ENCODE data around the gene CNNM1.

The CNNM1 gene

DNA sequence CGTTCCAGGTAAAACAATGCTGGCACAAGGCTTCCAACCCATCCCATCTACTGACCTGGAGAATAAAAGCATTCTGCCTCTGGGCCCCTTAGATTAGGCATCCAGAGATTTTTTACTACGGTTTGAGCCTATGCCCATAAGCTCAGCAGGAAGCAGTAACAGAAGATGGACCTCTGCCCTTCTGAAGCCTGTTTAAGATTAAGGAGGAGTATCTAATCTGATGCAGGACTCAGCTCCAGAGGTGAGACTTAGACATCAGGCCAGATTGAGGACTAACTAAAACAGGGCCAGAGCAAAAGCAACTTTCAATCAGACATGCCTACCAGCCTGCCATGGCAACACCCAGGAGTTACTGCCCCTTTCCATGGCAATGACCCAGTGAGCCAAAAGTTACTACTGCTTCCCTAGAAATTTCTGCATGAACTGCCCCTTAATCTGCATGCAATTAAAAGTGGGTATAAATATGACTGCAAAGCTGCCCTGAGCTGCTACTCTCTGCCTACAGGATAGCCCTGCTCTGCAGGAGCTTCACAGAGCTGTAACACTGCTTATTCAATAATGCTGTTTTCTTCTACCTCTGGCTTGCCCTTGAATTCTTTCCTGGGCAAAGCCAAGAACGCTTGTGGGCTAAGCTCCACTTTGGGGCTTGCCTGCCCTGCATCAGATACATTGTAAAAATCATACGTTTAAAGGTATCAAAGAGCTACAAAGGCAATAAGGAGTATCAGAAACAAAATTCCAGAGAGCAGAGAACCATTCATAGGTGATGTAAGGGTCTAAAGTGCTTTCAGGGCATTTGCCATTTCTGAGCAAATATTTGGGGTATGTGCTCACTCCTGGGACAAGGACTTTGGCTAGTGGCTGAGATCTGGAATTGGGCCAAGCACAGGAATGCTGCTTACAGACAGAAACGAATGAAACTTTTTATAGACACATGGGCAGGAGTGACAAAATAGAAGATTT lies 25.0 kb upstream of the CNNM1 start:
- H3K18ac ChIP-seq (ENCODE audit: low read depth in 1 of 2, low read length in 2 of 2), result no peak overlapping the region
- no peaks in the 10 kb centered on the region for H3K79me1 ChIP-seq (replicated peaks; ENCODE audit: low read length, poor library complexity, severe bottlenecking)
- 44% methylated on average over 4 of the region's 5 CpGs for WGBS
- H3K36me3 ChIP-seq (ENCODE audit: control insufficient read depth in 1 of 2, insufficient read depth in 2 of 2, low read depth in 1 of 2, low read length in 2 of 2), result no peaks in the 10 kb centered on the region
- no peak overlapping the region for H2AFZ ChIP-seq (ENCODE audit: low read depth, low read length)
- no peak overlapping the region for H3K4me2 ChIP-seq (ENCODE audit: low read length, poor library complexity, severe bottlenecking)
- no peak overlapping the region for H3K23ac ChIP-seq (ENCODE audit: low read length in 2 of 2)
- H3K9ac ChIP-seq (ENCODE audit: low read length), result no peak overlapping the region
- H2BK15ac ChIP-seq (ENCODE audit: low read depth, poor library complexity, severe bottlenecking), result no peak overlapping the region
- H4K8ac ChIP-seq (ENCODE audit: low read length), result no peak overlapping the region
- peak; percentile 29 for DNase-seq
- H3K4ac ChIP-seq (ENCODE audit: low read depth in 1 of 2, low read length in 2 of 2), result no peak overlapping the region
- no peak overlapping the region for H3K27ac ChIP-seq (ENCODE audit: low read length, poor library complexity, severe bottlenecking)
- no peak overlapping the region for H2BK120ac ChIP-seq (ENCODE audit: low read depth, low read length)
- H2AK5ac ChIP-seq (ENCODE audit: low read length, severe bottlenecking), result no peak overlapping the region
- no peak overlapping the region for H4K91ac ChIP-seq (ENCODE audit: low read length)
- no peak overlapping the region for H3K4me3 ChIP-seq (ENCODE audit: insufficient read depth in 1 of 2, low read depth in 1 of 2, low read length in 2 of 2)
- H2BK5ac ChIP-seq (ENCODE audit: low read depth, low read length, poor library complexity, severe bottlenecking), result no peak overlapping the region
- no peak overlapping the region for H2BK12ac ChIP-seq (ENCODE audit: low read length in 2 of 2)
- peaks cover 0 to 6% of the 10 kb centered on the region in 2 experiments for H3K27me3 ChIP-seq (ENCODE audit: control insufficient read depth in 1 of 2, insufficient read depth in 1 of 2, low read length in 2 of 2)
- H3K4me1 ChIP-seq (ENCODE audit: control insufficient read depth, insufficient read depth, low read depth, low read length), result no peaks in the 10 kb centered on the region
- peaks cover 6% of the 10 kb centered on the region for H3K9me3 ChIP-seq (ENCODE audit: control insufficient read depth, low read length)
- no peak overlapping the region for H3K14ac ChIP-seq (ENCODE audit: low read length in 2 of 2)

DNA sequence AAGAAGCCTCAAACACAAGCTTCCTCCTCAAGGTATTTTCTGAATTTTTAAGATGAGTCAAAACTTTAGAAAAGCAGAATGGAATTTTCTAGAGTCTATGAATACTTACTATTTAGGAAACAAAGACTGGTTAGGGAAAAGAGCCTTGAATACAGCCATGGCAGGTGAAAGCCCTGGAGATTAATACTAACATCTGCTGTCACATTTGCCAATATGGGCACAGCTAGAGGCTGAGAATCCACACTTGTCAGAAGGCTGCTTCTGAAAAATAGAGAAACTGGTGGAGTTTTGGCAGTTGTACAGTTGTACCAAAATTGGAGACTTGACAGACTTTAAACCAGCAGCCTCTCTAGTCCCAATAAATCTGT lies 24.3 kb upstream of the CNNM1 start:
- no peaks in the 10 kb centered on the region for H3K36me3 ChIP-seq (ENCODE audit: control insufficient read depth in 1 of 2, insufficient read depth in 2 of 2, low read depth in 1 of 2, low read length in 2 of 2)
- H3K4me1 ChIP-seq (ENCODE audit: control insufficient read depth, insufficient read depth, low read depth, low read length), result no peaks in the 10 kb centered on the region
- H3K27me3 ChIP-seq (ENCODE audit: control insufficient read depth in 1 of 2, insufficient read depth in 1 of 2, low read length in 2 of 2), result peaks cover 0 to 6% of the 10 kb centered on the region in 2 experiments
- no peak overlapping the region for H2BK120ac ChIP-seq (ENCODE audit: low read depth, low read length)
- no peaks in the 10 kb centered on the region for H3K79me1 ChIP-seq (replicated peaks; ENCODE audit: low read length, poor library complexity, severe bottlenecking)
- H3K9ac ChIP-seq (ENCODE audit: low read length), result no peak overlapping the region
- no peak overlapping the region for H3K18ac ChIP-seq (ENCODE audit: low read depth in 1 of 2, low read length in 2 of 2)
- no peak overlapping the region for H2AK5ac ChIP-seq (ENCODE audit: low read length, severe bottlenecking)
- DNase-seq, result no peak
- H2AFZ ChIP-seq (ENCODE audit: low read depth, low read length), result no peak overlapping the region
- no peak overlapping the region for H2BK5ac ChIP-seq (ENCODE audit: low read depth, low read length, poor library complexity, severe bottlenecking)
- H3K4ac ChIP-seq (ENCODE audit: low read depth in 1 of 2, low read length in 2 of 2), result no peak overlapping the region
- H3K4me3 ChIP-seq (ENCODE audit: insufficient read depth in 1 of 2, low read depth in 1 of 2, low read length in 2 of 2), result no peak overlapping the region
- no peak overlapping the region for H3K27ac ChIP-seq (ENCODE audit: low read length, poor library complexity, severe bottlenecking)
- H4K8ac ChIP-seq (ENCODE audit: low read length), result no peak overlapping the region
- H3K4me2 ChIP-seq (ENCODE audit: low read length, poor library complexity, severe bottlenecking), result no peak overlapping the region
- no peak overlapping the region for H3K23ac ChIP-seq (ENCODE audit: low read length in 2 of 2)
- no peak overlapping the region for H4K91ac ChIP-seq (ENCODE audit: low read length)
- no peak overlapping the region for H3K14ac ChIP-seq (ENCODE audit: low read length in 2 of 2)
- H2BK12ac ChIP-seq (ENCODE audit: low read length in 2 of 2), result no peak overlapping the region
- H3K9me3 ChIP-seq (ENCODE audit: control insufficient read depth, low read length), result peaks cover 11% of the 10 kb centered on the region
- H2BK15ac ChIP-seq (ENCODE audit: low read depth, poor library complexity, severe bottlenecking), result no peak overlapping the region

DNA sequence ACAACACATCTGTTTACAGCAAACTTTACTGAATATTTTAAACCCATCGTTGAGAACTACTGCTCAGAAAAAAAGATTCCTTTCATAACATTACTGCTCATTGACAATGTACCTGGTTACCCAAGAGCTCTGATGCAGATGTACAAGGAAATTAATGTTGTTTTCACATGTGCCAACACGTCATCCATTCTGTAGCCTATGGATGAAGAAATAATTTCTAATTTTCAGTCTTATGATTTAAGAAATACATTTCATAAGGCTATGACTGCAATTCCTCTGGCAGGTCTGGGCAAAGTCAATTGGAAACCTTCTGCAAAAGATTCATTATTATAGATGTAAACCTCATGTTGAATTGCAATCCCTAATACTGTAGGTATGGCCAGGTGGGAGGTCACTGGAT lies 16.7 kb upstream of the CNNM1 start:
- Histone ChIP-seq H2AFZ (ENCODE audit: low read depth, low read length) (no peak overlapping the region), H3K79me1 (replicated peaks; ENCODE audit: low read length, poor library complexity, severe bottlenecking) (no peaks in the 10 kb centered on the region), H2AK5ac (ENCODE audit: low read length, severe bottlenecking) (no peak overlapping the region), H3K4me1 (ENCODE audit: control insufficient read depth, insufficient read depth, low read depth, low read length) (no peaks in the 10 kb centered on the region), H4K91ac (ENCODE audit: low read length) (no peak overlapping the region), H2BK120ac (ENCODE audit: low read depth, low read length) (no peak overlapping the region), H3K36me3 (ENCODE audit: control insufficient read depth in 1 of 2, insufficient read depth in 2 of 2, low read depth in 1 of 2, low read length in 2 of 2) (no peaks in the 10 kb centered on the region), H2BK5ac (ENCODE audit: low read depth, low read length, poor library complexity, severe bottlenecking) (no peak overlapping the region), H3K14ac (ENCODE audit: low read length in 2 of 2) (no peak overlapping the region), H2BK15ac (ENCODE audit: low read depth, poor library complexity, severe bottlenecking) (no peak overlapping the region), H3K4ac (ENCODE audit: low read depth in 1 of 2, low read length in 2 of 2) (no peak overlapping the region), H3K9ac (ENCODE audit: low read length) (no peak overlapping the region), H3K9me3 (ENCODE audit: control insufficient read depth, low read length) (peaks cover 21% of the 10 kb centered on the region), H3K18ac (ENCODE audit: low read depth in 1 of 2, low read length in 2 of 2) (no peak overlapping the region), H2BK12ac (ENCODE audit: low read length in 2 of 2) (no peak overlapping the region), H3K4me2 (ENCODE audit: low read length, poor library complexity, severe bottlenecking) (no peak overlapping the region), H3K4me3 (ENCODE audit: insufficient read depth in 1 of 2, low read depth in 1 of 2, low read length in 2 of 2) (no peak overlapping the region), H3K27me3 (ENCODE audit: control insufficient read depth in 1 of 2, insufficient read depth in 1 of 2, low read length in 2 of 2) (no peaks in the 10 kb centered on the region), H3K27ac (ENCODE audit: low read length, poor library complexity, severe bottlenecking) (no peak overlapping the region), H3K23ac (ENCODE audit: low read length in 2 of 2) (no peak overlapping the region), H4K8ac (ENCODE audit: low read length) (no peak overlapping the region)
- DNase-seq, result no peak
- 86% methylated on average over 2 of the region's 2 CpGs for WGBS

DNA sequence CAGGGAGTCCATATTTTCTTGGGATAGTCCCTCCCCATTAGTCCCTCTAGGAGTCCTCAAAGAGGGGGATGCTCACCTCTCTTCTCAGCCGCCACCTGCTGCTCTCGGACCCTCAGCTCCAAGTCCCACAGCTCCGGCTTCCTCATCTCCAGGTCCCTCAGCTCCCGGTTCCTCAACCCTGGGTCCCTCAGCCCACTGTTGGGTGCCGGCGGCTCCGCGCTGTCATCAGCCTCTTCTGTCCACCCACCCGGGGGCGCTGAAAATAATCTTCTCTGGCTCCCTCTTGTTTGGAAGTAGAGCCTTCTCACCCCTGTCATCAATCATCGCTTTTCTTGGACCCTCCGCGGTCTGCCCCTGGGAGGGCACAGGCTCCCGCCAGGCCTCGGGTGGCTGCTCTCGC lies 13.3 kb upstream of the CNNM1 start:
- Histone ChIP-seq H2AK5ac (ENCODE audit: low read length, severe bottlenecking) (no peak overlapping the region), H3K4me2 (ENCODE audit: low read length, poor library complexity, severe bottlenecking) (no peak overlapping the region), H2BK12ac (ENCODE audit: low read length in 2 of 2) (no peak overlapping the region), H3K36me3 (ENCODE audit: control insufficient read depth in 1 of 2, insufficient read depth in 2 of 2, low read depth in 1 of 2, low read length in 2 of 2) (no peaks in the 10 kb centered on the region), H3K14ac (ENCODE audit: low read length in 2 of 2) (no peak overlapping the region), H3K79me1 (replicated peaks; ENCODE audit: low read length, poor library complexity, severe bottlenecking) (no peaks in the 10 kb centered on the region), H3K9ac (ENCODE audit: low read length) (no peak overlapping the region), H2AFZ (ENCODE audit: low read depth, low read length) (no peak overlapping the region), H3K18ac (ENCODE audit: low read depth in 1 of 2, low read length in 2 of 2) (no peak overlapping the region), H2BK15ac (ENCODE audit: low read depth, poor library complexity, severe bottlenecking) (no peak overlapping the region), H3K4me1 (ENCODE audit: control insufficient read depth, insufficient read depth, low read depth, low read length) (no peaks in the 10 kb centered on the region), H2BK120ac (ENCODE audit: low read depth, low read length) (no peak overlapping the region), H3K27ac (ENCODE audit: low read length, poor library complexity, severe bottlenecking) (no peak overlapping the region), H3K27me3 (ENCODE audit: control insufficient read depth in 1 of 2, insufficient read depth in 1 of 2, low read length in 2 of 2) (no peaks in the 10 kb centered on the region), H3K9me3 (ENCODE audit: control insufficient read depth, low read length) (peaks cover 10% of the 10 kb centered on the region), H3K4me3 (ENCODE audit: insufficient read depth in 1 of 2, low read depth in 1 of 2, low read length in 2 of 2) (no peak overlapping the region), H4K91ac (ENCODE audit: low read length) (no peak overlapping the region), H4K8ac (ENCODE audit: low read length) (no peak overlapping the region), H3K23ac (ENCODE audit: low read length in 2 of 2) (no peak overlapping the region), H3K4ac (ENCODE audit: low read depth in 1 of 2, low read length in 2 of 2) (no peak overlapping the region), H2BK5ac (ENCODE audit: low read depth, low read length, poor library complexity, severe bottlenecking) (no peak overlapping the region)
- 92% methylated on average over 16 of the region's 16 CpGs for WGBS
- DNase-seq, result no peak
